Lung (tissue), 12 donors: ENCODE measurements around the gene CDH1. TPM values are rescaled to one million over a fixed set of nuclear protein-coding genes. Genes with fewer than 3 reads are reported as not detected.
A peak's percentile ranks its signal among the peaks of the same experiment; 100 is the strongest.

Experiments used
- ATAC-seq: fragments of 200-7000 bp; cut with Tn5 transposase; one replicate; pipeline ENCODE4 v1.9.1; 2020; ENCODE audit warnings: moderate number of reproducible peaks; ENCODE audit not compliant: insufficient read depth, low FRiP score
- DNase-seq, 3 donors: peaks; one replicate each; pipeline ENCODE4 v3.0.0-alpha.2; 2013 to 2017
- H3K27ac ChIP-seq, 2 donors: one replicate each; pipeline ENCODE4 v1.5.1; 2013; ENCODE audit warnings: mild to moderate bottlenecking in 2 of 2, moderate library complexity in 2 of 2, control low read depth in 1 of 2, inconsistent platforms in 1 of 2, low read depth in 1 of 2, low read length in 1 of 2
- H3K27me3 ChIP-seq, 3 donors: one replicate each; pipeline ENCODE4 v1.5.1; 2013; ENCODE audit warnings: low read length in 2 of 3; ENCODE audit not compliant: control insufficient read depth in 3 of 3, insufficient read depth in 3 of 3
- H3K36me3 ChIP-seq, 4 donors: one replicate each; pipeline ENCODE4 v1.5.1; 2013; ENCODE audit warnings: low read length in 4 of 4, mild to moderate bottlenecking in 1 of 4, moderate library complexity in 1 of 4; ENCODE audit not compliant: control insufficient read depth in 4 of 4, insufficient read depth in 4 of 4
- H3K4me1 ChIP-seq, 5 donors: one replicate each; pipeline ENCODE4 v1.5.1; 2013; ENCODE audit warnings: low read length in 5 of 5, mild to moderate bottlenecking in 2 of 5, moderate library complexity in 1 of 5; ENCODE audit not compliant: control insufficient read depth in 5 of 5, insufficient read depth in 5 of 5
- H3K4me3 ChIP-seq: one replicate; pipeline ENCODE4 v1.5.1; 2013; ENCODE audit warnings: mild to moderate bottlenecking, control low read depth, moderate library complexity
- H3K9ac ChIP-seq, 2 donors: one replicate each; pipeline ENCODE4 v1.5.1; 2013; ENCODE audit warnings: low read length in 2 of 2, control low read depth in 1 of 2; ENCODE audit not compliant: insufficient read depth in 1 of 2
- H3K9me3 ChIP-seq, 4 donors: one replicate each; pipeline ENCODE4 v1.5.1; 2013; ENCODE audit warnings: low read length in 3 of 4, mild to moderate bottlenecking in 1 of 4, moderate library complexity in 1 of 4; ENCODE audit not compliant: control insufficient read depth in 4 of 4, insufficient read depth in 3 of 4
- CTCF ChIP-seq: IDR thresholded peaks from 2 replicates; pipeline ENCODE4 v1.5.1; 2012; ENCODE audit warnings: mild to moderate bottlenecking; ENCODE audit errors: control extremely low read depth, extremely low read depth
- WGBS, 2 donors: extraction: QIAGEN DNeasy Blood & Tissue Kit; methylation state at CpG; one replicate each; pipeline ENCODE4 v1.1.7; 2013; 5-methylcytosine and 5-hydroxymethylcytosine counted together
- polyA plus RNA-seq, 2 donors: library from polyadenylated mRNA; stranded (reverse); fragments of 200-250 nt; gene quantifications; one replicate each; pipeline ENCODE4 v1.2.1, GENCODE V29; 2013
- total RNA-seq, 2 donors: library from RNA; depleted of rRNA in 1 of 2; stranded (reverse); fragments of >200 nt in 1 of 2; gene quantifications; one replicate each; pipeline ENCODE4 v1.2.1, GENCODE V29; 2014 to 2021
- donor health status: control.
- donor health status: control.
- donor health status: Bipolar disorder and iron deficiency.
- donor health status: healthy.
- donor health status: DM: yes; HTN: yes; CAD: no.

CDH1 gene
- total and polyA plus RNA-seq, 4 donors = 33.2 to 227 (median 95.2) TPM

- Histone ChIP-seq H3K27ac (no peak overlapping the region), H3K9me3 (peaks cover 0 to 3% (median 0%) of the 10 kb centered on the region in 4 donors), H3K36me3 (no peaks in the 10 kb centered on the region), H3K9ac (no peak overlapping the region), H3K27me3 (no peaks in the 10 kb centered on the region), H3K4me3 (no peak overlapping the region), H3K4me1 (peaks cover 0 to 6% (median 0%) of the 10 kb centered on the region in 5 donors)
- DNase-seq (peak; percentile 54 to 72 (median 71)), ATAC-seq (peak; percentile 77)
- peak; percentile 71 for TF ChIP-seq CTCF
- WGBS, 2 donors = 16 to 34% methylated on average over 10 to 15 of the region's 15 CpGs
Measured at GRCh38 chr16:68704232-68704867, 32.7 kb upstream of the CDH1 start.

- ATAC-seq = peak; percentile 41
- peak overlapping the region in 1 of 2 donors; percentile 63 for H3K27ac ChIP-seq
- DNase-seq = peak; percentile 37 to 57 (median 52)
- 48 to 59% methylated on average over 27 of the region's 27 CpGs for WGBS, 2 donors
- H3K4me1 ChIP-seq = peaks cover 0 to 6% (median 0%) of the 10 kb centered on the region in 5 donors
- no peak overlapping the region for H3K4me3 ChIP-seq
- H3K9ac ChIP-seq = no peak overlapping the region
- TF ChIP-seq CTCF = no peak
- H3K9me3 ChIP-seq = peaks cover 0 to 3% (median 0%) of the 10 kb centered on the region in 4 donors
- no peaks in the 10 kb centered on the region for H3K27me3 ChIP-seq
- H3K36me3 ChIP-seq = no peaks in the 10 kb centered on the region
Measured at GRCh38 chr16:68707340-68708152, 29.5 kb upstream of the CDH1 start.

GRCh38 chr16:68710211-68710610 lies 26.9 kb upstream of the CDH1 start:
- Histone ChIP-seq H3K4me3 (no peak overlapping the region), H3K9me3 (peaks cover 0 to 3% (median 0%) of the 10 kb centered on the region in 4 donors), H3K27me3 (no peaks in the 10 kb centered on the region), H3K36me3 (no peaks in the 10 kb centered on the region), H3K4me1 (peaks cover 0 to 4% (median 0%) of the 10 kb centered on the region in 5 donors), H3K9ac (no peak overlapping the region), H3K27ac (no peak overlapping the region)
- ATAC-seq = no peak
- no peak for TF ChIP-seq CTCF
- 55 to 75% methylated on average over 5 of the region's 5 CpGs for WGBS, 2 donors
- DNase-seq = no peak
